CD8-positive, alpha-beta memory T cell (primary cell): Measurements from ENCODE around the gene KIFBP. TPM values are rescaled to one million over a fixed set of nuclear protein-coding genes. Genes with fewer than 3 reads are reported as not detected.
"Not testable (repeated sequence)": the region's sequence is repeated elsewhere in the genome, so short reads cannot be mapped to it uniquely, and the experiment has no call there.

Source experiments
- CTCF ChIA-PET: fragments of 350-600 bp; sonication (Branson Sonifier 250); formaldehyde crosslinking; loops from one replicate; lab custom pipeline; 2021; ENCODE audit warnings: antibody characterized with exemption; lab: Charles Lee
- POLR2A ChIA-PET: fragments of 350-600 bp; sonication (Branson Sonifier 250); formaldehyde crosslinking; loops from one replicate; lab custom pipeline; 2021; ENCODE audit warnings: antibody characterized with exemption; lab: Charles Lee
- DNase-seq, 5 donors: peaks; one replicate each; pipeline versions ENCODE4 v3.0.0 to v3.0.0-alpha.2; 2020 to 2022; ENCODE audit warnings: mixed read lengths in 1 of 5
- H3K27ac ChIP-seq: one replicate; pipeline ENCODE4 v1.7.0; 2013; ENCODE audit warnings: low read depth, mild to moderate bottlenecking, low read length, moderate library complexity
- H3K27me3 ChIP-seq: 2 replicates; pipeline ENCODE4 v1.7.0; 2013; ENCODE audit warnings: low read length, mild to moderate bottlenecking; ENCODE audit not compliant: insufficient read depth, poor library complexity, severe bottlenecking
- H3K36me3 ChIP-seq: 2 replicates; pipeline ENCODE4 v1.7.0; 2013; ENCODE audit warnings: mild to moderate bottlenecking, low read length, moderate library complexity; ENCODE audit not compliant: insufficient read depth
- H3K4me1 ChIP-seq: 2 replicates; pipeline ENCODE4 v1.7.0; 2013; ENCODE audit warnings: mild to moderate bottlenecking, low read length, moderate library complexity; ENCODE audit not compliant: insufficient read depth
- H3K4me3 ChIP-seq: 2 replicates; pipeline ENCODE4 v1.7.0; 2013; ENCODE audit warnings: mild to moderate bottlenecking, low read length
- H3K9me3 ChIP-seq: 2 replicates; pipeline ENCODE4 v1.7.0; 2013; ENCODE audit warnings: mild to moderate bottlenecking, low read length
- H3K27ac Mint-ChIP-seq, 8 donors: one replicate each; pipeline ENCODE4 v1.8.0; 2020 to 2021; ENCODE audit warnings: mixed read lengths in 8 of 8, mild to moderate bottlenecking in 6 of 8, inconsistent platforms in 3 of 8, moderate library complexity in 3 of 8
- H3K27me3 Mint-ChIP-seq, 2 donors: one replicate each; pipeline ENCODE4 v1.8.0; 2020 to 2021; ENCODE audit warnings: mixed read lengths in 2 of 2, mild to moderate bottlenecking in 1 of 2, moderate library complexity in 1 of 2
- H3K36me3 Mint-ChIP-seq, 3 donors: one replicate each; pipeline ENCODE4 v1.8.0; 2020 to 2021; ENCODE audit warnings: mixed read lengths in 3 of 3, inconsistent platforms in 1 of 3, mild to moderate bottlenecking in 1 of 3
- H3K4me1 Mint-ChIP-seq, 3 donors: one replicate each; pipeline ENCODE4 v1.8.0; 2020 to 2021; ENCODE audit warnings: mixed read lengths in 3 of 3, inconsistent platforms in 1 of 3, mild to moderate bottlenecking in 1 of 3
- H3K4me3 Mint-ChIP-seq, 7 donors: one replicate each; pipeline ENCODE4 v1.8.0; 2020 to 2021; ENCODE audit warnings: mixed read lengths in 7 of 7, mild to moderate bottlenecking in 6 of 7, moderate library complexity in 4 of 7, inconsistent platforms in 2 of 7
- H3K9me3 Mint-ChIP-seq, 5 donors: one replicate each; pipeline ENCODE4 v1.8.0; 2020 to 2022; ENCODE audit warnings: mixed read lengths in 5 of 5, mild to moderate bottlenecking in 3 of 5, moderate library complexity in 2 of 5, inconsistent platforms in 1 of 5
- polyA plus RNA-seq: library from polyadenylated mRNA; unstranded; fragments of 300-500 nt; fragmentation: Illumina TruSeq; gene quantifications from one replicate; pipeline ENCODE4 v1.2.3, GENCODE V29; 2021
- total RNA-seq, 2 experiments: library from RNA; stranded (reverse); gene quantifications; one replicate each; pipeline ENCODE4 v1.2.3, GENCODE V29; 2021

The KIFBP gene
- total and polyA plus RNA-seq, 3 experiments from 2014 or later: 5.2 to 21.0 (median 19.3) TPM

- Histone ChIP-seq H3K36me3 (peaks cover 4% of the 10 kb centered on the region), H3K27ac (no peak overlapping the region), H3K4me1 (peaks cover 3% of the 10 kb centered on the region), H3K9me3 (no peaks in the 10 kb centered on the region), H3K27me3 (no peaks in the 10 kb centered on the region), H3K4me3 (no peak overlapping the region)
- ChIA-PET POLR2A (interaction anchor here (0.9 to 1.8 kb wide), 2 partner anchors 84 to 88 kb away, joined by 3 to 5 read pairs; no protein-coding TSS in a partner anchor), CTCF (interaction anchor here (0.6 to 4.0 kb wide), 18 partner anchors 10 to 1874 kb away, joined by 3 to 91 read pairs (median 4); partner anchors contain the start of genes HKDC1 and SRGN)
- H3K36me3 Mint-ChIP-seq: peaks cover 0 to 59% (median 5%) of the 10 kb centered on the region in 3 donors
- no peak overlapping the region for H3K27ac Mint-ChIP-seq
- H3K4me3 Mint-ChIP-seq: no peak overlapping the region
- no peaks in the 10 kb centered on the region for H3K9me3 Mint-ChIP-seq
- H3K4me1 Mint-ChIP-seq: peaks cover 3 to 5% (median 4%) of the 10 kb centered on the region in 3 donors
- DNase-seq: no peak
- H3K27me3 Mint-ChIP-seq: no peaks in the 10 kb centered on the region
These were observed 17.3 kb downstream of the KIFBP start for GRCh38 chr10:69005704-69006485.

DNA sequence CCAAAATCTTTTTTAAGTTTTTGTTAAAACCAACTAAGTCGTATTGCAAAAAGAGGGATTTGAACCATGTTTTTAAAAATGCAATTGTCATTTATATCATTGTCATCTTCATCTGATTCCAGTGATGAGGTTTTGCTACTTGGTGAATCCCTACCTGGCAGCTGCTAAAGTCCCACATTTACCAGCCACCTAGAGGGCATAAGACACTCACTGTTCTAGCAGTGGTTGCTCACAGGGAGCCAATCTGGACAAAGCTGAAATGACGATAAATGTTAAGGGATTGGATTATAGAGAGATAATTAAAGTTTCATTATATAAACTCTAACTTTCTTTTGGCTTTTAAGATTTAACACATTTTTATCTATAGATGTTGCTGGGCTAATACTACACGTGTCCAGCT lies 18.7 kb downstream of the KIFBP start:
- Histone ChIP-seq H3K27me3 (no peaks in the 10 kb centered on the region), H3K9me3 (no peaks in the 10 kb centered on the region), H3K27ac (no peak overlapping the region), H3K36me3 (no peaks in the 10 kb centered on the region), H3K4me1 (peaks cover 3% of the 10 kb centered on the region), H3K4me3 (no peak overlapping the region)
- H3K4me3 Mint-ChIP-seq: no peak overlapping the region
- H3K4me1 Mint-ChIP-seq: peaks cover 2 to 5% (median 4%) of the 10 kb centered on the region in 3 donors
- no peak for DNase-seq
- ChIA-PET POLR2A (interaction anchor here (0.5 kb wide), 1 partner anchor 332 kb away, joined by 4 read pairs; no protein-coding TSS in a partner anchor), CTCF (interaction anchor here (1.5 to 4.0 kb wide), 3 partner anchors 12 to 385 kb away, joined by 3 to 22 read pairs (median 6); partner anchors contain the start of gene SRGN)
- no peaks in the 10 kb centered on the region for H3K9me3 Mint-ChIP-seq
- H3K27me3 Mint-ChIP-seq: no peaks in the 10 kb centered on the region
- no peak overlapping the region for H3K27ac Mint-ChIP-seq
- peaks cover 0 to 58% (median 8%) of the 10 kb centered on the region in 3 donors for H3K36me3 Mint-ChIP-seq

DNA sequence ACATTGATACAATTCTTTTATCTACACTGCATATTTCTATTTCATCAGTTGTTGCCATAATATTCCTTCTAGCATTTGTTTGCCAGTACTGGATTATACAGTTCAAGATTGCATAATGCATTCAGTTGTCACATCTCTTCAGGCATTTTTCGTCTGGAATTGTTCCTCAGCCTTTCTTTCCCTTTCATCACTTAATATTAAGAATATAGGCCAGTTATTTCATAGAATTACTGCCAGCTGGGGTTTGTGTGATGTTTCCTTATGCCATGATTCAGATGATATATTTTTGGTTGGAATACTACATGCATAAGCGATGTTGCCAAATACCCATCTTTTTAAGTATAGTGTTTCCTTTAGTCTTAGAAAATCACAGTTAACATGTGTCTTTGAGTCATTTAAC lies 20.8 kb downstream of the KIFBP start:
- ChIA-PET CTCF (interaction anchor here (1.2 to 1.8 kb wide), 2 partner anchors 10 to 83 kb away, joined by 4 to 6 read pairs; no protein-coding TSS in a partner anchor), POLR2A (no interaction called here)
- no peak overlapping the region for H3K27ac Mint-ChIP-seq
- H3K4me3 Mint-ChIP-seq: no peak overlapping the region
- Histone ChIP-seq H3K27ac (no peak overlapping the region), H3K9me3 (no peaks in the 10 kb centered on the region), H3K4me1 (peaks cover 3% of the 10 kb centered on the region), H3K4me3 (no peak overlapping the region), H3K27me3 (no peaks in the 10 kb centered on the region), H3K36me3 (no peaks in the 10 kb centered on the region)
- no peak for DNase-seq
- peaks cover 2 to 5% (median 4%) of the 10 kb centered on the region in 3 donors for H3K4me1 Mint-ChIP-seq
- H3K36me3 Mint-ChIP-seq: peaks cover 4 to 66% (median 13%) of the 10 kb centered on the region in 3 donors
- no peaks in the 10 kb centered on the region for H3K9me3 Mint-ChIP-seq
- H3K27me3 Mint-ChIP-seq: no peaks in the 10 kb centered on the region

GRCh38 chr10:69010151-69010640 lies 21.6 kb downstream of the KIFBP start:
- Mint-ChIP-seq H3K4me1 (no peaks in the 10 kb centered on the region), H3K36me3 (peaks cover 4 to 69% (median 16%) of the 10 kb centered on the region in 3 donors), H3K4me3 (no peak overlapping the region), H3K27me3 (no peaks in the 10 kb centered on the region), H3K27ac (no peak overlapping the region), H3K9me3 (no peaks in the 10 kb centered on the region)
- H3K4me3 ChIP-seq: no peak overlapping the region
- no peaks in the 10 kb centered on the region for H3K27me3 ChIP-seq
- ChIA-PET CTCF (interaction anchor here (1.2 to 1.8 kb wide), 3 partner anchors 9 to 84 kb away, joined by 4 to 6 read pairs (median 5); no protein-coding TSS in a partner anchor), POLR2A (no interaction called here)
- no peak overlapping the region for H3K27ac ChIP-seq
- H3K9me3 ChIP-seq: no peaks in the 10 kb centered on the region
- H3K36me3 ChIP-seq: no peaks in the 10 kb centered on the region
- no peak for DNase-seq
- no peaks in the 10 kb centered on the region for H3K4me1 ChIP-seq

- H3K27ac ChIP-seq, H3K9me3 Mint-ChIP-seq, H3K4me3 Mint-ChIP-seq, POLR2A ChIA-PET, DNase-seq, H3K4me1 ChIP-seq, H3K36me3 ChIP-seq, H3K27me3 Mint-ChIP-seq, H3K9me3 ChIP-seq, H3K4me1 Mint-ChIP-seq, H3K4me3 ChIP-seq, H3K27me3 ChIP-seq: not testable (repeated sequence)
- H3K27ac Mint-ChIP-seq: peak overlapping the region in 4 of 8 donors; percentile 46 to 70 (median 62)
- H3K36me3 Mint-ChIP-seq: peaks cover 10 to 67% (median 22%) of the 10 kb centered on the region in 3 donors
- CTCF ChIA-PET: interaction anchor here (1.1 kb wide), 1 partner anchor 67 kb away, joined by 3 read pairs; no protein-coding TSS in a partner anchor
These were observed 24.2 kb downstream of the KIFBP start for GRCh38 chr10:69012778-69013177.

GRCh38 chr10:69014171-69014570 lies 25.6 kb downstream of the KIFBP start:
- H3K27me3 ChIP-seq: no peaks in the 10 kb centered on the region
- H3K36me3 ChIP-seq: peaks cover 6% of the 10 kb centered on the region
- Mint-ChIP-seq H3K27me3 (no peaks in the 10 kb centered on the region), H3K9me3 (no peaks in the 10 kb centered on the region), H3K4me1 (no peaks in the 10 kb centered on the region), H3K27ac (peak overlapping the region in 3 of 8 donors; percentile 18 to 66 (median 59)), H3K36me3 (peaks cover 19 to 68% (median 28%) of the 10 kb centered on the region in 3 donors), H3K4me3 (no peak overlapping the region)
- ChIA-PET POLR2A (no interaction called here), CTCF (interaction anchor here (0.5 kb wide), 1 partner anchor 223 kb away, joined by 3 read pairs; no protein-coding TSS in a partner anchor)
- H3K27ac ChIP-seq: no peak overlapping the region
- no peaks in the 10 kb centered on the region for H3K9me3 ChIP-seq
- DNase-seq: no peak
- no peak overlapping the region for H3K4me3 ChIP-seq
- H3K4me1 ChIP-seq: no peaks in the 10 kb centered on the region

DNA sequence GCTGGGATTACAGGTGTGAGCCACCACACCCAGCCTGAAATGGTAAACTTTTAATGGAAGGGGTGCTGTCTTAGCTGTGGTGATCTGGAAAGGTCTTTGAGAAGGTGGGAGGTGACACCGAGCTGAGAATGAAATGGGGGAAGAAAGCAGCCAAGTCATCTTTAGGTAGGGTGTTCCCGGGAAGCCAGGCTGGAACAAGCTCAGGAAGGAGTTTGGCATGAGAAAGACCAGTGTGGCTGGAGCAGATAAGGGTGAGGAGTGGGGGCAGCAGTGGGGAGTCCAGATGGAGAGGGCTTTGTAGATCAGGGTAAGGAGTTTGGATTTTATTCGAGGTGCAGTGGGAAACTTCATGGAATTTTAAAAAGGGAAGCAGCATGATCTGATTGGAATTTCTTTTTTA lies 30.0 kb downstream of the KIFBP start:
- Histone ChIP-seq H3K9me3 (no peaks in the 10 kb centered on the region), H3K27me3 (no peaks in the 10 kb centered on the region), H3K4me3 (no peak overlapping the region), H3K27ac (no peak overlapping the region), H3K4me1 (no peaks in the 10 kb centered on the region), H3K36me3 (peaks cover 6% of the 10 kb centered on the region)
- ChIA-PET CTCF (no interaction called here), POLR2A (interaction anchor here (0.7 kb wide), 1 partner anchor 202 kb away, joined by 6 read pairs; the partner anchor contains the start of gene HKDC1)
- DNase-seq: no peak
- peaks cover 19 to 42% (median 20%) of the 10 kb centered on the region in 3 donors for H3K36me3 Mint-ChIP-seq
- no peaks in the 10 kb centered on the region for H3K27me3 Mint-ChIP-seq
- H3K4me3 Mint-ChIP-seq: no peak overlapping the region
- peak overlapping the region in 1 of 8 donors; percentile 22 for H3K27ac Mint-ChIP-seq
- peaks cover 0 to 1% (median under 1%) of the 10 kb centered on the region in 3 donors for H3K4me1 Mint-ChIP-seq
- no peaks in the 10 kb centered on the region for H3K9me3 Mint-ChIP-seq

- Histone ChIP-seq H3K9me3 (no peaks in the 10 kb centered on the region), H3K4me1 (no peaks in the 10 kb centered on the region), H3K27me3 (no peaks in the 10 kb centered on the region), H3K4me3 (no peak overlapping the region), H3K27ac (no peak overlapping the region), H3K36me3 (no peaks in the 10 kb centered on the region)
- no peak overlapping the region for H3K4me3 Mint-ChIP-seq
- POLR2A ChIA-PET: no interaction called here
- peaks cover 7 to 15% (median 10%) of the 10 kb centered on the region in 3 donors for H3K36me3 Mint-ChIP-seq
- H3K27me3 Mint-ChIP-seq: no peaks in the 10 kb centered on the region
- no peaks in the 10 kb centered on the region for H3K9me3 Mint-ChIP-seq
- CTCF ChIA-PET: no interaction called here
- DNase-seq: no peak
- H3K4me1 Mint-ChIP-seq: peaks cover 9 to 16% (median 10%) of the 10 kb centered on the region in 3 donors
- peak overlapping the region in 1 of 8 donors; percentile 50 for H3K27ac Mint-ChIP-seq
These were observed 34.0 kb downstream of the KIFBP start for GRCh38 chr10:69022611-69023010.
